Stimulated activated CD8-positive, alpha-beta memory T cell treated with anti-CD3 and anti-CD28 coated beads, Interleukin-12 subunit alpha, Interleukin-12 subunit beta, amount 100 ng/mL, for 4 hours (primary cell): ENCODE measurements around the gene IFI27L2.

Source experiments
- DNase-seq: peaks from one replicate; pipeline ENCODE4 v3.0.0-alpha.2; 2020; ENCODE audit warnings: low read depth

Gene IFI27L2

DNA sequence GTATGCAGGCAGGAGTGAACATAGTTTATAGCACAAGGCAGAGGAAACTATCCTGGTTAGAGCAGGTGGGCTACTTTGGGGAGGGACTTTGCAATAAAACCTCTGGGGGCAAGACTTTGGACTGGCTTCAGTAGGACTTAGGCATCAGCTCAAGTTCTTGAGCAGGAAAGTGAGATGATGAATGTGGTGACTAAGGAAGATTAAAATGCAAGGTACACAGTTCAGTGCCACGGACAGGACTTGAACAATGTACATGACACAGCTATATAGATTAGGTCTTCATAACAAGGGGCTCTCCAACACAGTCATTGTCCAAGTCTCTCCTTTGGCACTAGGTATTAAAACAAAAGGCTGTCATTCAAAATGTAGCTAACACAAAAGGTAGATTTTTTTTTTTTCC is 23.3 kb upstream of the IFI27L2 start:
- DNase-seq = no peak

DNA sequence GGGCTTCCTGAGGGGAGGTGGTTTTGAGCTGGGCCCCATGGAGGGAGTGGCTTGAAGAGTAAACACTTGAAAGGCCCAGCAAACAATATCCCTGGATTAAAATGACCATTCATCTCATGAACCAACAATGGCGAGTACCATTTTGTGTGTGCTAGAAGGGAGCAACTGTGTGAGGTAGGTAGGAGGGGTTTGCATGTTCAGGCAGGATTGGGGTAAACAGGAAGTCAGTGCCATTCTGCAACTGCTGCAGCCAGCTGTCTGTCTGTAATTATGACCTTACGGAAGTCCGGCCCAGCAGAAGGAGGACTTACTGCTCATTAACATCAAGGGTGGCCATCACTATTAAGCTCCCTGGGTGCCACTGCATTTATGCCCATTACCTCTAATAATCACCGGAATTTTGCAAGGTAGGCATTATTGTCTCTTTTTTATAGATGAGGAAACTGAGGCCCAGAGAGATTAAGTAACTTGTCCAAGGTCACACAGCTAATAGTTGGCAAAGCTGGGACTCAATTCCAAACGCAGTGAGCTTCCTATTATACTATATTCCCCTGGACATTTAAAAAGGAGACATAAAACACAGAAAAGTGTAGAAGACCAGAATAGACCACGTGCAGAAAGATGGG is 16.6 kb upstream of the IFI27L2 start:
- no peak for DNase-seq

DNA sequence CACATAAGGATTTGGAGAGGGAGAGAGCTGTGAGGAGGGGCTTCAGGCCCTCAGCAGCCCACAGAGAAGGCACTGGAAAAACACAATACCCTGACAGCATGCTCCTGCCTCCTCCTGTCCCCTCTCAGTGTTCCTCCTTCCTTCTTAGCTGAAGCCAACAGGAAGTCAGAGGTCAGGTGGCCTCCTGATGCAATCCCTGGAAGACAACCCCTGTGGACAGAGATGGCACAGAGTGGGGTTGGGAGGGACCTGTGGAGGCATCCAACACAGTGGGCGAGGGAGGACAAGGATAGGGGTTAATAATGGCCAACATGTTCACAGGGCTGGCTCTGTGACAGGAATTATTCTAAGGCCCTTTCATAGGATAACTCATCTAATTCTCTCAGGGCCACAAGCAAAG is 15.4 kb upstream of the IFI27L2 start:
- no peak for DNase-seq

DNA sequence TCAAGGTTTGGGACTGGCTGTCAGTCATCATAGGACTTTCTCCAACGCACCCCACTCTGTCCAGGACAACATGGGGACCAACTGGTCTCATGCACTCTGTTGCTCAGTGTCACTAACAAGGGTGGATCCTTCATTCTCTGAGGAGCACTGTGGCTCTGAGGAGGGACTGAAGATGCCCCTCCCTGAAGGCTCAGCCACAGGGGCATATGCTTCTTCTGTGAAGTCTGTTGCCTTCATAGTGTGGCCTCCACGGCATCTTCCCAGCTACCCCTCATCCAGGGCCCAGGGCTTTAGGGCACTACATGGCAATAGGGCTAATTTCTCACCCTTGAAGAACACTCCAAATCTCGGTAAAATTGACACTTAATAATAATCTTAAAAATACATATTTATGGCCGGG is 14.3 kb upstream of the IFI27L2 start:
- DNase-seq = no peak

DNA sequence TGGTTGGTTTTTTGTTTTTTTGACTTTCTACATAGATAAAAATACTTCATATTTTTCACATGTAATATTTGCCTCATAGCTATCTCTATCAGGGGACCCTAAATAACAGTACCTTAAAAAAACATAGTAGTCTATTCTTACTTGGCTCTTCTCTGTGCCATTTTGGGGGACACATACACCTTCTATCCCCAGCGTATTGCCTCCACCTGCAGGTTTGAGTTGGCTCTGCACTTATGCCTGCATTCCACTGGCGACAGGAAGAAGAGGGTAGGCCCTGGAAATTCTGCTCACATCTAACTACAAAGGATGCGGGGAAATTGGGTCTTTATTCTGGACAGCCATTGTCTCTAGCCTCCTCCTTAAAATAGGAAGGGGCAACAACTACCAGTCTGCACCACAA is 13.8 kb upstream of the IFI27L2 start:
- DNase-seq = no peak

DNA sequence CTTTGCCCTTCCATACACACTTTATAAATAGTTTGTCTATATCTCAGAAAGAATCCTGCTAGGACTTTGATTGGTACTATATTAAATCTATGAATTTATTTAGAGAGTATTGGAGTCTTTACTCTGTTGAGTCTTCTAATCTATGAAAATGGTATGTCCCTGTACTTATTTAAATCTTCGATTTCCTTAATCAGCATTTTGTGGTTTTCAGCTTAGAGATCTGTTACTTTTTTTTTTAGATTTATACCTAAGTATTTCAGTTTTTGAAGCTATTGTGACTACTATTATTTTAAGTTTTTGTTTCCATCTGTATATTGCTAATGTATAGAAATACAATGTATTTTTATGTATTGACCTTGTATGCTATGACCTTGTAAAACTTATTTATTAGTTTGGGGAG is 13.4 kb upstream of the IFI27L2 start:
- no peak for DNase-seq

DNA sequence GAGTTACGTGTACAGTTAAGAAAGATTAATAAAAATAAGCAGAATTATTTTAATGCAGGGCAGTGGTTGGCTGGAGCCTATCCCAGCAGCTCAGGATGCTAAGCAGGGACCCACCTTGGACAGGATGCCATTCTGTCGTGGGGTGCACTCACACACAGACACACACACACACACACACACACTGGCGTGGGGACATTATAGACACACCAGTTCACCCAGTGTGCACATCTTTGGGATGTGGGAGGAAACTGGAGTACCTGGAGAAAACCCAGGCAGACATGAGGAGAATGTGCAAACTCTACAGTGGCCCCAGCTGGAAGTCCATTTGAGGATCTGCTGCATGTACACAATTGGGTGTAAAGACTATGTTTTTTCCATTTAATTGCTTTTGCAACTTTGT is 12.8 kb upstream of the IFI27L2 start:
- DNase-seq = no peak

DNA sequence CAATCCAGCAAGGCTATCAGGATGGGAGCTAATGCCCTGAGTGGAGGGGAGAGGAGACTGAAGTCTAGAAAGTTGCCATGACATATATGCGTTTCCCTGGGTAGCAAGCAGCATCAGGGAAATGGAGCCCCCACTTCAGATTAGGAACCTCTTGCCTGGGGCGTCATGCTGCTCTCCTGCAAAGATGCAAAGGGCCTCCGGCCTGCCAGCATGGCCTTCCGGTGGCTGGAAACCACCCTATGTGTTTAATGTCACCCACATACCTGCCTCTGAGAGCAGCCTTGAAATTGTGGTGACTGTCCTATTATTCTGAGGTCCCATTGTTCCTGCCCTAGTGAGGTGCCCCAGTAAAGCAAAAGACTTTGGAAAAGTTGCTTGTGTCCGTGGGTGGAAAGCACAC is 10.0 kb upstream of the IFI27L2 start:
- no peak for DNase-seq

DNA sequence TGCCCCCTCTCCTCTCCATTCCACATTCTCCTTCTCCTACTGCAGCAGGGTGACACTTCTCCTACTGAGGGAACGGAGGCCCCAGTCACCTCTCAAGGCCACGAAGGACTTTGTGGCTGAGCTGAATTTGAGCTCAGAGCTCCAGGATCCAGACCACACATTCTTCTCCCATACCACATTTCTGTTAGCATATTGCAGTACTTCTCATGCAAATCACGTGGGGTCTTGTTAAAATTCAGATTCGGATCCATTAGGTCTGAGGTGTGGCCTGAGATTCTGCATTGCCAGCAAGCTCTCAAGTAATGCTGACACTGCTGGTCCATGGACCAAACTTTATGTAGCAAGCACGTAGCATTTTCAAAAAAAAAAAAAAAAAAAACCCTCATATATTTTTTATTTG is 9.6 kb upstream of the IFI27L2 start:
- no peak for DNase-seq

DNA sequence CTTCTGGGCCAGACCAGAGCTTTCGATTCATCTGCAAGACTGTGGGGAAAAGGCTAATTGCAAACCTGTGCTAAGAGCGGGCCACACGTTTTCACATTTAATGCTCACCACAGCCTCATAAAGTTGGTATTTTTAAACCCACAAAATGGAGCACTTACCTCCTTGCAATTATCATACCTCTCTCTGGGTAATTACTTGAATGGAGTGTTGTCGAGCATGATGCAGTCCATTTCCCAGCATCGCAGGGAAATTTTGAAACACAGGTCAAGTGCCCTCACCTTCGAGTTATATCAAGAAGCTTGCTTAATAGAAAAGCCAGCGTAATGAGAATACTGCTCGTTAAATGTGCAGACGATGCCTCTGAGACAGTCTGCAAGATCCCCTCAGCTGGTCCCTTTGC is 8.8 kb upstream of the IFI27L2 start:
- no peak for DNase-seq

DNA sequence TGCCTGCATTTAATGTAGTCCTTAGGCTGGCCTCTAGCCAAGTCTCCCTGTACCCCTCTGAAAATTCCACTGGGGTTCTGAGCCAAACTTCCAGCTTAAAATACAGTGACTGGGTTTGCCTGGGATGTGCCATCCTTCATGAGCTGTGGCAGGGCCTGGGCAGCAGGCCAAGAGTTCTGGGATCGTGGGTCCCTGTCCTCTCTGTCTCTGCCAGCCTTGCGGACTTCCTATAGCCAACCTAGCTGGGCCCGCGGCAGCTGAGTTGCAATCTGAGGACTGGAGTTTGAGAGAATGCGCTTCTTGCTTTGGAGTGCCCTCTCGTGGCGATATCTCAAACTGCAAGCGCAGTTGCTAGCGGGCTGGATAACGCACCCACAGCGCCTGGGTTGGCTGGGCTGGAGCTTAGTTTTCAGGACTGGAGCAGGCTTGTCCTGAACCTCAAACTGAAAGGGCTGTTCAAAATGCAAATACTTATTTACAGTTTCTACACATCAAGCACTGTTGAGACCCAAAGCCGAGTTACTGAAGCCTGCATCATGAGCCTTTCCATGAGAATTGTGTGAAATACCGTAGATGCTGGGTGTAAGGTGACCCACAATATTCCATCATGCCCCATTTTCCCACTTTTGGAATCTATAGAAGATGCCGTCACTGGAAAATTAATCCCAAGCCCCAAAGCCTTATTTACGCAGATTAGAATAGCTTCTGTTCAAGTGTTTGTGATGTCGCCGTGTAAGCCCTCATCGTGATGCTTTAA is 7.3 kb upstream of the IFI27L2 start:
- peak; percentile 65 for DNase-seq

DNA sequence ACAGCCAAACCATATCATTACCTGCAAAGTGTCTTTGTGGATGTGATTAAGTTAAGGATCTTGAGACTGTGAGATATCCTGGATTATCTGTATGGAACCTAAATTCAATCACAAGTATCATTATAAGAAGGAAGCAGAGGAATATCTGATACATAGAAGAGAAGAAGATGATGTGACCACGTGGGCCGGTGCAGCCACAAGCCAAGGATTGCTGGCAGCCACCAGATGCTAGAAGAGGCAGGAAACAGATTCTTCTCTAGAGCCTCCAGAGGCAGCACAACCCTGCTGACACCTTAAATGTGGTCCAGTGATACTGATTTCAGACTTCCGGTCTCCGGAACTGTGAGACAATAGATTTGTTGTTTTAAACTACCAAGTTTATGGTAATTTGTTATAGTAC is 6.1 kb upstream of the IFI27L2 start:
- no peak for DNase-seq

DNA sequence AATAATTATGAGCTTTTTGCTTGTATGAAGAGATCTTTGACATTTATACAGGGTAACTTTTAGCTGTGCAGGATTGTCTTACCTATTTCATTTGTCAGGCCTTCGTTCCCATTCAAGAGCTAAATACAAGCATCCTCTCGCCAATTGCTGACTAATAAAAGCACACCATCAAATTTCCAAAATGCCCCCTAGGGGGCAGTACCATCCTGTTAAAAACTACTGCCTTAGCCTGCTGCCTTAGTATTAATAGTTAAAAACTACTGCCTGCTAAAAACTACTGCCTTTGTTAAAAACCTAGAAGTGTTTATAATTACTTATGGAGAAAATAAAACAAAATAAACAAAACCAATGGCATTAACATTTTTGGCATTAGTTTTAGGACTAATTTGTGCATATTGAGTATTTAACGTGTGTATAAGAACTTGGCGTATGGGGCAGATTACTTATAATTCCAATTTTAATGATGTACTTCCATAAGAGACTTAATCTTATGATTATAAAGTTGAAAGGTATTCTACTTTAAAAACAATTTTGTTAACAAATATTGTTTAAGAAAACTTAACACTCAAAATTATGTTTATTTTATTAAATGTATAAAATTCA is 3.0 kb upstream of the IFI27L2 start:
- DNase-seq = no peak

DNA sequence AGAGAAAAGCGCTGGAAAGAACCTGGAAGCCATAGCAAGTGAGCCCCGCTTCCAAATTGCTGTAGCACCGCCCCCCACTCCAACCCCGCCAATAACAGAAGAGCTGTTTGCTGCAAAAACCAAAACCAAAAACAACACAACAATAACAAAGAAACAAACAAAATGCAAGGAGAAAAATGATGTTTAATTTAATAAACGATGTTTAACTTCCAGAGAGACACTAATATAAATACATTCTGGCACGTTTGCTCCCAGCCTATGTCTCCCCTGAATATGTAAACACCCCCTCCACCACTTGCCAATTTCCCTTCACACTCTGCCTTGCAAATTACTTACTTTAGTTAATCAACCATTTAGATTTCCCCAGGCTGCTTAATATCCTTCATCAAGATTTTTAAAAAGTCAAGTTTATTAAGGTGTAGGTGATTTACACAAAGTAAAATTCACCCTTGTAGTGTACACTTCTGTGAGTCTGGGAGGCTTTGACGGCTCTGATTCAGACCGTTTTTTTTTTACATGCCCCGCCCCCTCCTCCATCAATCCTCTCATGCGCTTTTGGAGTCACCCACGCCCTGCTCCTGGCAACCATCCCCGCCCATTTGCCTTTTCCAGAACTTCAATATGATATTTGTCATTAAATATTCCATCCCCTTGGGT is 482 bp upstream of the IFI27L2 start:
- no peak for DNase-seq

DNA sequence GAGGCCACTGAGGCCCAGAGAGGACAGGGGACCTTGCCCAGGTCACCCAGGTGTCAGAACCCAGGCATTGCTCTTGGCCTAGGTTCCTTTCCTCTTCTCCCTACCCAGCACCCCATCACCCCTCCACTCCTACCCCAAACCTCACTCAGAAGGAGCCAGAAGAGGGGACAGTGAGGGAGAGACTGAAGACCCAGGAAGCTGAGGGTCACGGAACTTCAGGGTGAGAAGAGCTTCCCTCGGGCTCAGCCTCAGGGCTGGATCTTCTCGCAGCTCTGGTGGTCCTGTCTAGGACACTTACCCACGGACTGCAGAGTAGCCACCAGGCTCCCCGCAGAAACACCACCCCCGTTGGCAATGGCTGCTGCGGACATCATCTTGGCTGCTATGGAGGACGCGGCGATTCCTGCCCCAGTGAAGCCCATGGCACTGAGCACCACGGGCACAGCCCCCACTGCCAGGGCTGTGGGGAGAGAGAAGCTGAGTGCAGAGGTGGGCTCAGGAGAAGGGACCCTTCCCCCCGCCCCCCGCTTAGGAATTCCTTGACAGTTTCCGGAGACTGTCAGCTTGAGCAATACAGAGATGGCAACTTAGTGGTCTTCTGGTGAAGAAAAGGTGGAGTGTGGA is 1.1 kb downstream of the IFI27L2 start:
- no peak for DNase-seq

DNA sequence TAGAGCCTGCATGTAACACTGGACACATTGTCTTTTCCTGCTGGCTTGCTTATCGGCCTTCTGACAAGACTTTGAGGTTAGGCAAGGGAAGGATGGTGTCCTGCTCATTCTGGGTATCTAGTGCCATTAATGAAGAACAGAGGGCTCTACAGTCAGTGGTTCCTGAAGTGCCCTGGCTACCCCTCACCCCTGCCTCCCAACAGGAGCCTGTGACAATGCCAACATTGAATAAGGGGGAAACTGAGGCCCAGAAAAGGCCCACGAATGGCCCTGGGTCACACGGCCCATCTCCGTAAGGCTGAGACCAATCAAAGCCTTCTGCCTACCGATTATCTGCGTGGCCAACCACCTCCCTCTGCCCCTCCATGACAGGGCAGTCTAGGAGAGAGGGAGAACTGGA is 2.1 kb downstream of the IFI27L2 start:
- DNase-seq = no peak

DNA sequence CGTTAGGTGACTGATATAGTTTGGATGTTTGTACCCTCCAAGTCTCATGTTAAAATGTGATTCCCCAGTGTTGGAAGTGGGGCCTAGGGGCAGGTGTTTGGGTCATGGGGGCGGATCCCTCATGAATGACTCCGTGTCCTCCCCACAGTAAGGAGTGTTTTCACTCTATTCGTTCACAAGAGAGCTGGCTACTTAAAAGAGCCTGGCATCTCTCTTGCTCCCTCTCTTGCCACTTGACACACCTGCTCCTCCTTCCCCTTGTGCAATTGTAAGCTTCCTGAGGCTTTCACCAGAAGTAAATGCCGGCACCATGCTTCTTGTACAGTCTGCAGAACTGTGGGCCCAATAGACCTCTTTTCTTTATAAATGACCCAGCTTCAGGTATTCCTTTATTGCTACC is 2.6 kb downstream of the IFI27L2 start:
- no peak for DNase-seq

DNA sequence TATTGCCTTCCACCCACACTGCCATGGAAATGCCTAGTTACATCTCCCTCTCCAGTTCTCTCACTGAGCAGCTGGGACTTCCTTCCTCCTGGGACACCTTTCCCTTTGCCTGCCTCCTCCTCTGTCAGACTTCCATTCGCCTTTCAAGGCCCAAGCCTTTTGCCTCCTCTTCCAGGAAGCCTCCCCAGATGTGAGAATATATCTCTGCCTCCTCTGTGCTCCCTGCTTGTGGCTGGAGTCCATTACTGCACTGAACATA is 3.1 kb downstream of the IFI27L2 start:
- DNase-seq = no peak

DNA sequence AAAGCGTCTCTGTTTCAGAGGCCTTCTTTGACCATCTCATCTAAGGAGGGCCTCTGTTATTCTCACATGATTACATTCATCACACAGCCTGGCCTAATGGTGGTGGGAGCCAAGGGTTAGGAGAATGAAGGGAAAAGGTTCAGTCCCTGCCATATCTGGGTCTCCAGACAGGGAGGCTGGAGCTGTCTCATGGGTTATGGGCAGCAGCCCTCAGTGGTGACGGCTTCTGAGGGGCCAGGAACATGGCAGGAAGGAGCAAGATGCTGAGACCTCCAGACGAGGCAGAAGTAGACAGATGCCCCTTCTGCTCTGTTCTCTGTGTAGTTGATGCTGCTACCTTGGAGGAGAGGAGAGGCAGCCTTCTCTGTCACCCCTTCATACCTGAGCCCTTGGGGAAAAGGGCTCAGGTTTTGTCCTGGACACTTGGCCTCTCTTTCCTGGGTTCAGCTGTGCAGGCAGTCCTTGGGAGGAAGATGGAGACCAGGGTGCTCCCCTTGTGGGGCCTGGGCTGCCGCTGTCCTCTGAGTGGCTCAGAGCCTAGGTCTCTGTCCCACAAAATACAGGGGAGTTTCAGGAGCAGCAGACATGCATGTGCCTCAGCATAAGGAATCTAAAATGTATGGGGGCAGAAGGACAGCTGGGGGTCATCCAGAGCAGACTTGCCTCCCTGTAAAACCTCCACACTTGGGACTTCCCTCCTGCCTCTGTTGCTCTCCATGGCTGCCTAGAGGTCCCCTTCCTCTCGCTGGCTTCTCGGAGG is 3.6 kb downstream of the IFI27L2 start:
- no peak for DNase-seq

DNA sequence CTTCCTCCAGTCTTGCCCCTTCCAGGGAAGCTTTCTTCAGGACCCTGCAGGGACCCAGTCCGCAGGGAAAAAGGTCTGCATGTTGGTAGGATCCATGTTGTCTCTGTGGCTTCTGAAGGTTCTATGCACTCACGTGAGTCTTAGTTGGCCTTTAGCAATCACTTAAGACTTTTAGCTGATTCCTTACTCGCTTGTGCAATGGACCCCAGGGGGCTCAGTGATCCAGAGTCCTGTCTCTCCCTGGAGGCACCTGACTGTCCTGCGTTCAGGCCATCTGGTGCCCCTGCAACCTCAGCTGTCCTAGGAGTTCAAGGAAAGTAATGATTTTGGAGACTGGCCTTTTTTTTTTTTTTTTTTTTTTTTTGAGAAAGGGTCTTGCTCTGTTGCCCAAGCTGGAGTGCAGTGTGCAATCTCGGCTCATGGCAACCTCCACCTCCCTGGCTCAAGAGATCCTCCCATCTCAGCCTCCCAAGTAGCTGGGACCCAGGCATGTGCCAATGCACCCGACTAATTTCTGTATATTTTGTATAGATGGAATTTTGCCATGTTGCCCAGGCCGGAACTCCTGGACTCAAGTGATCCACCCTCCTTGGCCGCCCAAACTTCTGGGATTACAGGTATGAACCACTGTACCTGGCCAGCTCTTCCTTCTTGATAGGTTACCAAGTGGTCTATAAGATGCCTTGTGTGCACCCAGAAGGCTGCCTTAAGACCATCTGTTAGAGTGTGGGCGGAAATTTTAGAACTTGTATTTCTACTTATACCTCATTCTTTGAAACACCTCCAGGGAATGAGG is 4.6 kb downstream of the IFI27L2 start:
- DNase-seq = no peak

DNA sequence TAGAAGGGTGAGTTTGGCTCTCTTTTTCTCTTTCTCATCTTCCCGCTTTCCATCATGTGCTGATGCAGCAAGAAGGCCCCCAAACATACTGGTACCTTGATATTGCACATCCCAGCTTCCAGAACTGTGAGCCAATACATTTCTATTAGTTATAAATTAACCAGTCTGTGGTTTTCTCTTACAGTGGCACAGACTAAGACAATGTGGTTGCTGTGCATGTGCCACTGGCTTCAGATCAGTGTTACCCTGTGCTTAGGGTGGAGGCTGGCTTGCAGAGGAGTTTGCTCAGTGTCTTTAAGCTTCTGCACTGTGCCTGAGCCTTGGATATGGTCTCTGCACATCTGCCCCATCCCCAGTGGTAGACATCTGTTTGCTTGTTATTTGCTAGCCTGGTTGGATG is 5.5 kb downstream of the IFI27L2 start:
- no peak for DNase-seq
